NCI-H1092 (cell line): Measurements from ENCODE around the gene AVPR1A.
"Not testable (repeated sequence)": the region's sequence is repeated elsewhere in the genome, so short reads cannot be mapped to it uniquely, and the experiment has no call there.

Source experiments
- DNase-seq: peaks from one replicate; lab custom pipeline; 2025; lab: John Stamatoyannopoulos, UW

AVPR1A gene

DNA sequence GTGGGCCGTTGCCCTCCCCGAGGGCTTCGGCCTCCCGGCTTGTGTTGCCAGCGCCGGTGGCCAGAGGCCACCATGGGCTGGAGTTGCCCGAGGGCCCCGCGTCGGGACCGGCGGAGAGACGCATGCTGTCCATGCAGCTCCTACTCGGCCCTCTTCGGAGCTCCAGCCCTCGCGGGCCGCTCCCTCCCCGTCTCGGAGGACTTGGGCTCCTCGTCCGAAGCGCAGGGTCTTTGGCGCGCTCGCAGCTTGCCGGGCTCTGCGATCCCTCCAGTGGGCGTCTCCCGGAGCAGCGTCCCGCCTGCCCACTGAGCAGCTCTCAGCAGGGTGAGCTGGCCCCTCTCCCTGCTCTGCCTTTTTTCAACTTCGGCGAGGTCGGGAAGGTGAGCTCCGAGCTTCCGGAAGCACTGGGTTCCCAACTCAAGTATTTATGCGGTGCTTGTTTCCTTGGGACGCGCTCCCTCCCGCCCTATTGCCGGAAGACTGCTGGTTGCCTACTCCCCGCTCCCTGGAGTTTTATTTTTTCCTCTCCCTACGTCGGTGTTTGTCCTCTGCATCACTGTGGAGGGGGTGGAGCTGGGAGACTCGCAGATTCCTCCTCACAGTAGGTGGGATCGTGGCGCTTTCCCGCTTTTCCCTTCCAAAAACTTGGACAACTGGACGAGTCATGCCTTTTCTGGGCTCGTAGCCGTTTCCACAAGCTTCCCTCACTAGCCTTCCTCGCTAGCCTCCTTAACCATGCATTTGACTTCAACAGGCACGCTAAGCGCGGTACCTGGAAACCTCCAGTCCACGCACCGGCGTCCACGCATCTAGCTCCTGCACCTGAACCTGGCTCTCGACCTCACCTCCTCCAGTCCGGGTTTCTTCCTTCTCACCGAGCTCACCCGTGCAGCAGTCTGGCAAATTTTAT lies at the start of gene AVPR1A:
TSS of gene AVPR1A (minus strand) at position 489 of the 910 bp plus-strand sequence. CDS start at position 124, 365 bp downstream.
- DNase-seq: no peak

DNA sequence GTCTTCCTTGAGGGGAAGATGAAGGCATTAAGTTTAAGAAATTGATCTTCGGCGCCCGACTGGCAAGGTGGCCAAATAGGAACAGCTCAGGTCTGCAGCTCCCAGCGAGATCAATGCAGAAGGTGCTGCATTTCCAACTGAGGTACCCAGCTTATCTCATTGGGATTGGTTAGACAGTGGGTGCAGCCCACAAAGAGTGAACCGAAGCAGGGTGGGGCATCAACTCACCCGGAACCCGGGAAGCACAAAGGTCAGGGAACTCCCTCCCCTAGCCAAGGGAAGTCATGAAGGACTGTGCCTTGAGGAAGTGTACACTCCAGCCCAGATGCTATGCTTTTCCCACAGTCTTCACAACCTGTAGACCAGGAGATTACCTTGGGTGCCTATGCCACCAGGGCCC lies 45.2 kb upstream of the AVPR1A start:
- no peak for DNase-seq

DNA sequence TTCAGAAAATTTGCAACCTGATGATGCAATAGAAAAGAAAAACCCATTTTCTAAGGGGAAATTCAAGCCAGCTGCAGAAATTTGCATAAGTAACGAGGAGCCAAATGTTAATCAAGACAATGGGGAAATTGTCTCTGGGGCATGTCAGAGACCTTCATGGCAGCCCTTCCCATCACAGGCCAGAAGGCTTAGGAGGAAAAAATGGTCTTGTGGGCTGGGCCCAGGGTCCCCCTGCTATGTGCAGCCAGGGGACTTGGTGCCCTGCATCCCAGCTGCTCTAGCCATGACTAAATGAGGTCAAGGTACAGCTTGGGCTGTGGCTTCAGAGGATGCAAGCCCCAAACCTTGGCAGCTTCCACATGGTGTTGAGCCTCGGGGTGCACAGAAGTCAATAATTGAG lies 28.2 kb upstream of the AVPR1A start:
- DNase-seq: no peak

DNA sequence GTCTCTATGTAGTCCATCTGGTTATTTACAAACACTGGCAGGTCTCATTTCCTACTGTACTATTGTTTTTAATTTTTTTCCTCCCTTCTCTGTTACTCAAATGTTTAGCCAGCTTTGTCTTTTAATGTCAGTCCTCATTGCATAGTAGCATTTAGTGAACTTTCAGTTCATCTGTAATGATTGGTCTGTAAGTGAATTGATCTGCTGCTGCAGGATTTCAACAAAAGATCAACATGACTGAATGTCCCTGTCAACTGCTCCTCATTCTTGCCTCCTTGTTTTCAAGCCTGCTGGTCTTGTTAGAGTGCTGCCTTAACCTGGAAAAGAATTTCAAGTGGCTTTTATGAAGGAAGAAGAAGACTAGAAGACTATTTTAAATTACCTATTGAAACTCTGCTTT lies 19.3 kb upstream of the AVPR1A start:
- no peak for DNase-seq

DNA sequence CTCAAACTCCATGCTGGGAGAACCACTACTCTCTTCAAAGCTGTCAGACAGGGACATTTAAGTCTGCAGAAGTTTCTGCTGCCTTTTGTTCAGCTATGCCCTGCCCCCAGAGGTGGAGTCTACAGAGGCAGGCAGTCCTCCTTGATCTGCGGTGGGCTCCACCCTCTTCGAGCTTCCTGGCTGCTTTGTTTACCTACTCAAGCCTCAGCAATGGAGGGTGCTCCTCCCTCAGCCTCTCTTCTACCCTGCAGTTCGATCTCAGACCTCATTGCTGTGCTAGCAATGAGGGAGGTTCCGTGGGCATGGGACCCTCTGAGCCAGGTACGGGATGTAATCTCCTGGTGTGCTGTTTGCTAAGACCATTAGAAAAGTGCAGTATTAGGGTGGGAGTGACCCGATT lies 16.7 kb upstream of the AVPR1A start:
- not testable (repeated sequence) for DNase-seq

DNA sequence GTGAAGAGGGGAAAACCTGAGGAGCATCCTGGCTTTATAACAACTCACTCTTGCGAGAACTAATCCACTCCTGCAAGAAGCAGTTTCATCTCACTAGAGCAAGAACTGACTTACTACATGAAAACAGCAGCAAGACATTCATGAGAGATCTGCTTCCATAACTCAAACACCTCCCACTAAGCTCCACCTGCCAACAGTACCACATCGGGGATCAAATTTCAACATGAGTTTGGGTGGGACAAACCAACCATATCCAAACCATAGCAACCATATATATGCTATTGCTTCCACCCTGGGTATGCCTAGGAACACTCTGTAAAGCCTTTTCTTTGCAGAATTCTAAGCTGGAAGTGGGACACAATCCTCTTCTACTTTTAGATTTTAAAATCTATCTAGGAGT lies 13.9 kb upstream of the AVPR1A start:
- no peak for DNase-seq

DNA sequence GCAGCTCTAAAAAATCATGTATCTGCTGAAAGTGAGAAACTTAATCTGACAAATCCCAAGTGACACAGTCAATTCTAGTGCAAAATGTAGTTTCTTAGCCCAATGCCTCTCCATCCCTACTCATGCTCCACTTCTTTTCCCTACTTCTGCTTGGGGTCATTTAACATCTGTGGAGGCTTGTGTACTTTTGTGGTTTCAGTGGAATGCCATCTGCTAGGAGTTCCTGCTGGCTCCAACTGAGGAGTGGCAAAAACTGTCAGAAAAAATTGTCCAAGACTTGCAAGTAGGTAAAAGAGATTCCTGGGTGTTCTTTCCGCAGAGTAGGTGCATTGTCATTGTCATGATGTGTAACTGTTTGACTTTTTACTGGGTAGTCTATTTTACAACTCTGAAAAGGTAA lies 12.5 kb upstream of the AVPR1A start:
- DNase-seq: no peak

DNA sequence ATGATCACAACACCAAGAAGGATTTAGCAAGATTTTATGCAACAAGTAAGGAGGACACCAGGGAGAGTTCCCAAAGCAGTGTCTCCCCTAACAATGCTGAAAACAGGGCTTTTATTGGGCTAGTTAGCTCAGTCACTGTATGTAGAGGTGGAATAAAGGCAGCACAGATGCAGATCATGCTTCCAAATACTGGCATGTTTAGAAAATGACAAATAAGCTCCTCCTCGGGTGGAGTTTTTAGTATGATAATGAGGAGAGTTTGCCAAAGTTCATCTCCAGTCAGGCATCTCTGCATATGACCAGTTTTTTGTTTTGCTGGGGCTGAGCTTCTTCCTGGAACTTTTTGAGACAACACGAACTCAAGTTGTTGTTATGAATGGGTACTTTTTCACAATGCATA lies 4.4 kb upstream of the AVPR1A start:
- no peak for DNase-seq

DNA sequence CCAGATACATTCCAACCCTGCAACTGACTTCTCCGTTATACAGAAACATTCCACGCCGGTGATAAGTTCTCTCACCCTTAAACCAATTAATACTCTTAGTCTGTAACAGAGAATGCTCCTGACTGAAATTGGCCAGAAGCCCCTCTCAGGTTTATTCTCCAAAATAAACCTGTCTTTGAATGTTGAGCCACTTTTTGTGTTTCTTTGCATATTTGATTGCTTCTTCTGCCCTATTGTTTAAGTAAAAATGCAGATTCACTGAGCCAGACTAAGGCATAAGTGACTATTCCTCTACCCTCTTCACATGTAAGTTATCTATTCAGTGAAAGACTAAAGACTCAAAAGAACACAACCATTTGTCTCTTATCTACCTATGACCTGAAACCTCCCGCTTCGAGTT lies 3.6 kb upstream of the AVPR1A start:
- no peak for DNase-seq

DNA sequence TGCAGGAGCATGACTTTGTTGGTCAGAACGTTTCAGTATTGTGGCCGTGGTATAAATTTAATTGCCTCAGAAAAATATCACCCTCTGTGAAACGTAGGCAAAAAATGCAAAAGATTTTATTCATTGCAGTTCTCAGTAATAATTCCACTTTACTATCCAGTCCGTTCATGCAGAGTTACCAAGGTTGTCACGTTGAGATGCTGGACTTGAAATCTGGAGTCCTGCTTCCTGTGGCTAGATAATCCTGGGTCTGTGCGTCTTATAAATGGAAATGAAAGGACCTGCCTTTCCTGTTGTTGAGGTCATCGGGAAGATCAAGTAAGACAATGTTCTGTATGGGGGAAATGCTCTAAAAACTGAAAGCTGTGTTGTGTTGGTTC lies 1.3 kb upstream of the AVPR1A start:
- no peak for DNase-seq

DNA sequence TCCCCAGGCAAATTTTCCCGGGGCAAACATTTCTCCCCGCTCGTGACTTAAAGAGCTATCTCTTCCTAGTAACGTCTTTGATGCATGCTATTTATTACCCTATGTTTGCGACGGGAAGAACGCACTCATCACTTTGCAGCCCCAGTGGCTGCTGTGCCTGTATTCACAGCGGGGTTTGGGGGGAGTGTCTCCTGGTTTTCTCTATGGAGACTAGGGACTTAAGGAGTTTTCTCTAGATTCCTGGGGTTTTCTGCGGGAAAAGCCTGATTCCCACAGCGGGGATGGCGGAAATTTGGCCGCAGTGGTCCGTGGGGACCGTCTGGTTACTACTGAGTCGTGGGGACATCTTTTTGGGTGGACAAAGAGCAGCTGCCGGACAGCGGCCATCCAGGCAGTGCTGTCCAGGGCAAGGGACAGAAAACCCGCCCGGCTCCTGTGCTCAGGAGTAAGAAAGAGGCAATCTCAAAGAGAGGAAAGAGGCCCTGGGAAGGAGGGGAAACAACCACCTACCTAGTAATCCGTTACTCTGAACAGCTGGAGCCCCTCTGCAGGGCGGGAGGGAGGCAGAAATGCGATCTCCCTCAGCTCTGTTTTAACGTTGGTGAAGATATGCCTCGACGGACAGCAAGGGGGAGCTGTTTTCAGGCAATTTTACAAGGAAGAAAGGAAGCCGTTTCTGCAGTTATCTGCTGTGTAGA lies 771 bp upstream of the AVPR1A start:
- peak; percentile 27 for DNase-seq

DNA sequence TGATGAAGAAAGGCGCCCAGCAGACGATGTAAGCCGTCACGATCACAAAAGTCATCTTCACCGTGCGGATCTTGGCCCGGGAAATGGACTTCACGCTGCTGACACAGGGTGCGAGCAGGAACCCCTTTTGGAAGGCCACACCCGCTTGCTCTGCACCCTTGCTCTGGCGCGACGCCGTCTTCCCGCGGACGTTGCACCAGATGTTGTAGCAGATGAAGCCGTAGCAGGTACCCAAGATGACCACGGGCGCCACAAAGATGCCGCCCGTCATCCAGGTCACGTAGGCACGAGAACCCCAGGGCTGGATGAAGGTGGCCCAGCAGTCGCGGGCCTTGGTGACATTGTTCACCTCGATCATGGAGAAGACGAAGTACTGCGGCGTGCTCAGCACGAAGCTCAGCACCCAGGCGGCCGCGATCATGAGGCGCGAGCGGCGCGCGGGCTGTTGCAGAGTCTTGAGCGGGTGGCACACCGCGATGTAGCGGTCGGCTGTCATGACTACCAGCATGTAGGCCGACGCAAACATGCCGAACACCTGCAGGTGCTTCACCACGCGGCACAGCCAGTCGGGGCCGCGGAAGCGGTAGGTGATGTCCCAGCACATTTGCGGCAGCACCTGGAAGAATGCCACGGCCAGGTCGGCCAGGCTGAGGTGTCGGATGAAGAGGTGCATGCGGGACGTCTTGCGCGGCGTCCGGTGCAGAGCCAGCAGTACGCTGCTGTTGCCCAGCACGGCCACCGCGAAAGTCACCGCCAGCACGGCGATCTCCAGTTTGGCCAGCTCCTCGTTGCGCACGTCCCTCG lies 890 bp downstream of the AVPR1A start:
- peak; percentile 3 for DNase-seq

DNA sequence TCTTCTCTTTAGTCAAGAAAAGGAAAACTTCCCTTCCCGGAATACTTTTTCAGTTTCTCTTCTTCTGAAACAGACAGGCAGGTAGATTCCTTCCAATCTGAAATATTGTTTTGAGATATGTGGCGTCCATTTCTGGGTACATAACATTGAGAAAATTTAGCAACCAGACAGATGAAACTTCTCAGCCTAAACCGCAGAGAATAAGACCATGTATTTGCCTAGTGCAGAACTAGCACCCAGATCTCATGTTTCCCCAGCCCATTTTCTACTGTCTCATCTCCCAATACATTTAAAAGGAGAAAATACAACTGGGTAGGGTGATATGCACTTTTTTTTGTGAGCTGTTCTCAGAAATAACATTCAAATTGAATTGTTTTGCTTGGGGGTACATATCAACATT lies 6.4 kb downstream of the AVPR1A start:
- DNase-seq: no peak

DNA sequence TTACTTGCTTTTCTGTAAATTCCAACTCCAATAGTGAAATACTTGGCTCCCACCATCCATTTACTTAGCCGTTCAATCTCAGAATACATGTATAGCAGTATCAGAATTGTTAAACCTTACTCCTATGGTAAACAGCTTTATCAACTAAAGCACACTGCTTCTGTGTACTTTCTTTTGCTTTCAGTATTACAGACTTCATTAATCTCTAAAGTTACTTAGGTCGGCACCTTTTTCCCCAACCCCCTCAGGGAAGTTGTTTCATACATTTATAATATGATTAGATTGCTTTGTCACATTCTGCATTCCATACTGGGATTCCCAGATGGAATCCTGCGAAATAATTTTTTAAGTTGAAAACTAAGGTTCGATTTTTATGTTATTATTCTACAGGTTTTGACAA lies 12.5 kb downstream of the AVPR1A start:
- no peak for DNase-seq

DNA sequence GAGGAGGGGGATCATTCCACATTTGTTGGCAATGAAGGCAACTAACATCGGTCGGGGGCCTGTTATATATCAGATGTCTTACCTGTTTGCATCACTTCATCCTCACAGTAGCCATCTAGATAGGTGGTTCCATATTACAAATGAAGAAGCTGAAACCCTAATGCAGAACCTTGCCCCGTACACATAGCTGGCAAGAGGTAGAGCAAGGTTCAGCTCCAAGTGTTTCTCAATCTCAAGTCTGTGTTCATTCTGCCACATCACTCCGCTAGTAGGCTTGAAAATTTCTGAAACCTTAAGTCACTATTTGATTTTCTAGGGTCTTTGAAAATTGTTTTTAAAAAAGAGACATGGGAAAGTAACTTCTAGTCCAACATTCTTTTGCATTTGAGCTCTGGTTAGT lies 17.0 kb downstream of the AVPR1A start:
- no peak for DNase-seq

DNA sequence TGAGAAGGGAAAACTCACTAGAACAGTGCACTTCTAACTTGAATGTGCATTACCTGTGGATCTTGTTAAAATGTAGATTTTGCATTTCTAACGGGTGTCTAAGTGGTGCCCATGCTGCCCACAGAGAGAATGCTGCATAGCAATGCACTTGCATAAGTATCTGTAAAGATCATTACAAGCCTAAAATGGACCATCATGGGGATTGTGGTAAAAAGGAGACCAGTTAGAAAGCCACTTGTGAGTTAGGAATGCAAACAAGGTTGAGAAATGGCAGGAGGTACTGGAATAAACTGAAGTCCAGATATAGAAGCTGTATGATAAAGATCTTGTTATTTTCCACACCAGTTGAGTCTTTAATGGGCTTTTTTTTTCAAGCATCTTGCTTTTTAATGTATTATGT lies 18.8 kb downstream of the AVPR1A start:
- DNase-seq: no peak

DNA sequence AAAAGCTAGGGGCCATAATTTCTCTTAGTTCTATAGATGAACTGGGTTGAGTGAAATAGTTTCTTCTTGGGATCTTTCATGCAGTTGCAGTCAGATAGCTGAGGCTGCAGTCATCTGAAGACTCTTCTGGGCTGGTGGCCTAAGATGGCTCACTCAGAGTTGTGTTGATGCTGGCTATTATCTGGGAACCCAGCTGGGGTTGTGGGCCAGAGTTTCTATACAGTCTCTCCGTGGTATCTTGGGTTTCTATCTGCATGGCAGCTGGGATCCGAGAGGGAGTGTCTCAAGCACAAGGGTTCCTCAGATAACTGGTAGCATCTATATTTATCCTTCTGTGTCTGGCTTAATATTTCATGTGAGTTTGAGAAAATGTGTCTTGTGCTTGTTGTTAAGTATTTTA lies 21.1 kb downstream of the AVPR1A start:
- DNase-seq: no peak

DNA sequence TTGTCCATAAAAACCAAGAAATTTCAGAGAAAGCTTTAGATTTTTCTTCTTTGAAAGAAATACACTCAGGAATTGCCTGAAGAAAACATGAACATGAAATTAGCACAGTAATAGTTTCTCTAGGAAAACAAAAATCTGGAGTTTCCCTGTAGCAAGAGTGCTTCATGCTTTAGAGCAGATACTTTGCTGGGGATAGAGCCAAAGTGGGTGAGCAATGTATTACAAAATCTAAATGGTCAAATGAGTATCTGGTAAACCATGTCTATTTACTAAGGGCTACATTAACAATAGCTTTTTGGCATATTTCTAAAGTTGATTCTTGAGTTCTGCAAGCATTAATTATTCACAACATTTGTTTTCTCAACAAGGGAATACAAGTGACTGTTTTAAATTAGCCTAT lies 26.2 kb downstream of the AVPR1A start:
- DNase-seq: no peak

DNA sequence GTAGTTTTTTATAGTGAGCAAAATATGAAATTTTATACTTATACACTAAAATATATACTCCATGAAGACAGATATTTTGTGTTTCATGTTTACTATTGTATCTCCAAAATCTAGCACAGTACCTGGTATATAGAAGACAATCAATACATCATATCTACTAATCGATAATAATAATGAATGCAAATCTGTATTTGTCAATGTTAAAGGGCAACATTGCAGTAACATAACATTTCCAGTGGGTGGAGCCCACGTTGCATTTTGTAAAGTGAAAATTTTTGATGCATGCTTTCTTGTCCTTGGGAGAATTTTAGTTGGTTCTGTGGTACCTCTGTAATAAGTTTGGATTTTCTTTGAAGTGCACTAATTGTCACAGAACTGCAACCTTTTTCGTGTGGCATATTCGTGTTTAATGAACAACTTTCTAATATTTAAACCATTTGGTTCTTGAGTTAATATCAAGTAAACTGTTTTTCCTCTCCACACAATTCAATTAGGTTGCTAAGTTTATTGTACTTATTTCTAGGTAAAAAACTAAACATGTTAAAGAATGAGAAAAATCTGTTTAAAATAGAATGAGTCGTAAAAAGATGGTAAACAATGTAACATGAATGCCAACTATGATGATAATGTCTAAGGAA lies 47.4 kb downstream of the AVPR1A start:
- no peak for DNase-seq

DNA sequence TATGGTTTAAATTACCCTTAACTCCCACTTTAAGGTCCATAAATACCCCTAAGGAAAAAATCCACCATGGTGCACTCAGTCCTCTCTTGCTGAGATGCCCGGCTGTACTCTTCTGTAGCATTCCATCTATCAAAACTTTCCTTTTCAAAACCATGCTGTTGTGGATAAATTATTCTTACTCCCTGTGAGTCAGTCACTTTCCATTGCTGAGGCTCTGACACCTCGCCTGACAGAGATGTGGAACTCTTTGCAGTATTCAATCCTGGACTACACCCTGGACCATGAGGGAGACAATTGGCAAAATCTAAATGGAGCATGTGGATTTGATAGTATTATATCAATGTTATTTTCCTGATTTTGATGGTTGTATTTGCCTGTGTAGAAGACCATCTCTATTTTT lies 49.1 kb downstream of the AVPR1A start:
- no peak for DNase-seq

DNA sequence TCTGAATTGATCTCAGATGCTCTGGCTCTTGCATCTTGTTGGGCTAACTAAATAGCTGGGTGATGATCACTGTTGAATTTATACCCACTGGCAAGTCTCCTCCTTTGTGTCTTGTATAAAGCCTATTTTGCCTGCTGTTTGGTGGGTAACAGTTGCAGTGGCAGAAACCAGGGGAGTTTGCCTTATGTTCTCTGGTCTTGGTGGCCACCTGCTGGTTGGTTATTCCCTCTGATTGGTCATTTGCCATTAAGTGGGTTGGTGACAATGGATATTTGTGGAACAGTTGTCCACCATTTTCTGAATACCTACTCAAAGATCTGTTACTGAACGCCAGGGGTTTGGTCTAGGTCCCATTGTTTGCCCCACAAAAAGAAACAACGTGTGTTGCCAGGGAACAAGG lies 52.1 kb downstream of the AVPR1A start:
- DNase-seq: peak; percentile 8

DNA sequence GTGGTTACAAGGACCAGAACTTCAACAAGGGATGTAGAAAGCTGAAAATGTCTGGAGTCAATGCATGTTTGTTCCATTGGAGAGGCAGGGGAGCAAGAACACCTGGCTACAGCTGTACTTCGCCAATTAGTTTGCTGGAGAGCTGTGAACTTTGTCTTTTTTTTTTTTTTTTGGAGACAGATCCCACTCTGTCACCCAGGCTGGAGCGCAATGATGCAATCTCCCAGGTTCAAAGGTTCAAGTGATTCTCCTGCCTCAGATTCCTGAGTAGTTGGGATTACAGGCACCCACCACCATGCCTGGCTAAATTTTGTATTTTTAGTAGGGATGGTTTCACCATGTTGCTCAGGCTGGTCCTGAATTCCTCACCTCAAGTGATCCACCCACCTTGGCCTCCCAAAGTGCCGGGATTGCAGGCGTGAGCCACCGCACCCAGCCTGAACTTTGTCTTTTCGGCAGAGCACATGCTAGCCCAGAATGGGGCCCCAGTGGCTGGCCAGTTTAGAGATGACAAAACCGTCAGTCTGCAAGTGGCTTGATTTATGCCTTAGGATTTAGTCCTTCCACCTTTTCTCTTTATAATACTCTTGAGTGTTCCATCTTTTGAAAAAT lies 55.5 kb downstream of the AVPR1A start:
- DNase-seq: no peak
